ENCODE measurements around the gene FRMD4A. TPM values are rescaled to one million over a fixed set of nuclear protein-coding genes. Genes with fewer than 3 reads are reported as not detected.
A peak's percentile ranks its signal among the peaks of the same experiment; 100 is the strongest.

Gene FRMD4A
- total RNA-seq, 2 experiments from 2014 or later = 0.82 to 0.94 TPM

DNA sequence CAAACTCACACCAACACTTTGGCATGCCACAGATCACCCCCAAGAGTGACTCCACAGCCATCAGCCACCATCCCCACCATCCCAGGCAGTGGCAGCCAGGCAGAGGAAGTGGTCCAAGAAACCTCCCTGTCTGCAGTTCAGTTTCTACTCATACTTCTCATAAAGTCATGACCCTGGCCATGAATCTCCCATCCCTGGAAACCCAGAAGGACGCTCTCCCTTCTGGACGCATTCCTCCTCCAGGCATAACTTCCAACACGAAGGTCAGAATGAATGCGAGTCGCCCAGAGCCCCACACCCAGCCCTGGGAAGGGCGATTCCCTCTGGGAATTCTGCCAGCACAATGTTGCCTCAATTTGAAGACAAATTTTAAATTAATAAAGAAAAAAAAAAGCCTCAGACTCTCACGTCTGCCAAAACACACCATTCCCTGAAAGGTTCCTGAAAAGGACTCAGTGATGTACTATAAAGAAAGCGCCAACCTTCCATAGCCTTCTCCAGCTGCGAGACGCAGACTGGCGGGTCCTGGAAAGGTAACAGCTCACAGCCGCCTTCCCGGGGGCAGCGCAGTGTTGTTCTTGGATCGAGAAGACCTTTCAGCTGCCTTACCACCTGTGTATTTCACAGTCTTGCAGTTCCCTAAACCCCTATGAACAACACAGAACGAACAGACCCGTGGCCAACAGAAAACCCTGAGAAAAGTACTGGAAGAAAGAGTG, 307.6 kb downstream of the FRMD4A start:
- Mint-ChIP-seq H3K9me3 (ENCODE audit: insufficient read depth) (peaks cover 4% of the 10 kb centered on the region), H3K36me3 (ENCODE audit: low read depth) (peaks cover 2% of the 10 kb centered on the region), H3K4me1 (ENCODE audit: low read depth) (peaks cover 6% of the 10 kb centered on the region), H3K27me3 (ENCODE audit: low read depth) (peaks cover 26% of the 10 kb centered on the region), H3K4me3 (no peak overlapping the region), H3K27ac (no peak overlapping the region)
- ATAC-seq = no peak
- CTCF ChIA-PET = no interaction called here
- no peak for DNase-seq
- POLR2A ChIA-PET = no interaction called here

DNA sequence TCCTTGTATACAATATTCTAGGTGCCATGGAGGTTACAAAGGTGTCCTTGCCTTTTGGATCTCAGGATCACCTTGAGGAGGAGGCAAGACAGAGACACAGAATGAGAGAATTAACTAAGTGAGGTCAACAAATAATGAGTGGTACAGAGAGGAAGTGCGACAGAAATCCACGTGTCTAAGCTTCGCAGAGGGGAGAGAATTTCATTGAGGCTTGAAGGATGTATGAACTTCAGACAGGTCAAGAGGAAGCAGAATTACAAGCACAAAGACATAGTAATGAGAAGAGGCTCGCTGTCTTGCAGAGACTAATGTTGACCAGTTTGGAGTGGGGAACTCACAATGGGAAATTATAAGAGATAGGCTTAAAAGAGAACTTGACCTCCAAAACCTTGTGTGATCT, 308.7 kb downstream of the FRMD4A start:
- H3K4me1 Mint-ChIP-seq (ENCODE audit: low read depth) = peaks cover 6% of the 10 kb centered on the region
- ATAC-seq = no peak
- ChIA-PET CTCF (no interaction called here), POLR2A (no interaction called here)
- no peak overlapping the region for H3K27ac Mint-ChIP-seq
- peaks cover 4% of the 10 kb centered on the region for H3K9me3 Mint-ChIP-seq (ENCODE audit: insufficient read depth)
- H3K27me3 Mint-ChIP-seq (ENCODE audit: low read depth) = peaks cover 30% of the 10 kb centered on the region
- no peak for DNase-seq
- H3K4me3 Mint-ChIP-seq = no peak overlapping the region
- peaks cover 2% of the 10 kb centered on the region for H3K36me3 Mint-ChIP-seq (ENCODE audit: low read depth)

DNA sequence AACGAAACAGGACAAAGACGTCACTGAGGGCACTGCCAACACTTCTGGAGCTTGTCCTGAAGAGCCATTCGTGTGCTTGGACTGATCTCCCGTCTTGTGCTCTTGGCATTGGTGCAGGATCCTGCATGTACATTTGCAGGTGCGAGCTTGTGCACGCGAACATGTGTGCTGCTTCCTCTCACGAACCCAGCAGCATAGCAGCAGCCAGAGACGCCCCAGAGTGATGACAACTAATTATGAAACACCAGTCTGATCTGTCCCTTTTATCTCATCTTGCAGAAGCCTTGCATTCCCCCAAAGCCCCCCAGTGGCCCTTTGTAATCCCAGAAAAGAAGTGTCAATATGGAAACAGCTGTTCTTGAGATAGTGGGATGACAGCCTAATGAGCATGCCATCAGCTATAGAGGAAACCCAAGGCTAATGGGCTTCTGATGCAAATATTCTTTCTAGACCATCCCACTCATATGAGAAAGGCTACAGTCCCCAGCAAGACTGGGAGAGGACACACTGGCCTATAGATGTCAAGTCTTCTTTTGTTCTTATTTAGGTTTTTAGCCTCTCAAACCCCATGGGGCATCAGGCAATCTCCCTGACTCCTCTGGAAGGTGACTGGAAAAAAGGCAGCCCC, 310.6 kb downstream of the FRMD4A start:
- ChIA-PET CTCF (no interaction called here), POLR2A (no interaction called here)
- ATAC-seq (no peak), DNase-seq (no peak)
- peaks cover 4% of the 10 kb centered on the region for H3K9me3 Mint-ChIP-seq (ENCODE audit: insufficient read depth)
- no peak overlapping the region for H3K4me3 Mint-ChIP-seq
- no peak overlapping the region for H3K27ac Mint-ChIP-seq
- H3K27me3 Mint-ChIP-seq (ENCODE audit: low read depth) = peaks cover 30% of the 10 kb centered on the region
- H3K36me3 Mint-ChIP-seq (ENCODE audit: low read depth) = peaks cover 2% of the 10 kb centered on the region
- peaks cover 14% of the 10 kb centered on the region for H3K4me1 Mint-ChIP-seq (ENCODE audit: low read depth)

DNA sequence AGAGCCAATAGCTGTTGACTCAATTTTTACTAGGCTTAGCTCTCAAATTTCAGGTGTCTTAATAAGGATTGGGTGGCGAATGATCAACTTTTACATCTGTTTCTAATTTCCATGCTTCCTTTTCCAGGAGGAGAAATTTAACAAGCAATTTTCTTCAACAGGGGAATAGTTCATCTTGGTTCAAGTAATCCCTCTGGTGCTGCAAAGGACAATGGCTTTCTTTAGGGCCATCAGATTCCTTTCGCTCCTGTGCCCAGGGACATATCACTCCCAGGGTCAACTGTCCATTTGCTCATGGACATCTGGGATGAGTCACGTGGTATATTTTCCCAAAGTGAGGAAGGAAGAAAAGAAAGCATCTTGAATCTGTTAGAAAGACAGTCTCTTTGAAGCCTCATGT, 313.3 kb downstream of the FRMD4A start:
- Mint-ChIP-seq H3K9me3 (ENCODE audit: insufficient read depth) (peaks cover 4% of the 10 kb centered on the region), H3K27ac (no peak overlapping the region), H3K4me1 (ENCODE audit: low read depth) (peaks cover 9% of the 10 kb centered on the region), H3K36me3 (ENCODE audit: low read depth) (peaks cover 2% of the 10 kb centered on the region), H3K4me3 (no peak overlapping the region), H3K27me3 (ENCODE audit: low read depth) (peaks cover 20% of the 10 kb centered on the region)
- ATAC-seq (no peak), DNase-seq (no peak)
- ChIA-PET POLR2A (no interaction called here), CTCF (no interaction called here)

DNA sequence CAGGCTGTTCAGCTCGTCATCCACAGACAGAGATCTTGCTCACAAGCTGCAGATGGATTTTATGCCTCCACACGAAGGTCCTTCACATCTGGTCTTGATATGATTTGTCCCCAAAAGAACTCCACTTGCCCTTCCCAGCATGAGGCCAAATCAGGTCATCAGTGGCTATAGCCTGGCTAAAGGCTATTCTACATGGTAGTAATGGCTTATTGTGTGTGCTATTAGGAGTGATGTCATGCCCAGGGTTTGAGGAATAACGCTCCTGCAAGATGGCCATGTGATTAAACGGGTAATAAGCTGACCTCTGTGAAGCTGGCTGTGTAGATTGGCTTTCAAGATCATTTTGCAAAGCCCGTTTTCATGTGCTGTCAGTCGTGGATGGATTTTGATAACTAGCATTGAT, 313.8 kb downstream of the FRMD4A start:
- Mint-ChIP-seq H3K4me1 (ENCODE audit: low read depth) (peaks cover 9% of the 10 kb centered on the region), H3K27ac (no peak overlapping the region), H3K27me3 (ENCODE audit: low read depth) (peaks cover 14% of the 10 kb centered on the region), H3K36me3 (ENCODE audit: low read depth) (peaks cover 2% of the 10 kb centered on the region), H3K4me3 (no peak overlapping the region), H3K9me3 (ENCODE audit: insufficient read depth) (peaks cover 4% of the 10 kb centered on the region)
- CTCF ChIA-PET = no interaction called here
- POLR2A ChIA-PET = no interaction called here
- ATAC-seq = no peak
- DNase-seq = no peak

DNA sequence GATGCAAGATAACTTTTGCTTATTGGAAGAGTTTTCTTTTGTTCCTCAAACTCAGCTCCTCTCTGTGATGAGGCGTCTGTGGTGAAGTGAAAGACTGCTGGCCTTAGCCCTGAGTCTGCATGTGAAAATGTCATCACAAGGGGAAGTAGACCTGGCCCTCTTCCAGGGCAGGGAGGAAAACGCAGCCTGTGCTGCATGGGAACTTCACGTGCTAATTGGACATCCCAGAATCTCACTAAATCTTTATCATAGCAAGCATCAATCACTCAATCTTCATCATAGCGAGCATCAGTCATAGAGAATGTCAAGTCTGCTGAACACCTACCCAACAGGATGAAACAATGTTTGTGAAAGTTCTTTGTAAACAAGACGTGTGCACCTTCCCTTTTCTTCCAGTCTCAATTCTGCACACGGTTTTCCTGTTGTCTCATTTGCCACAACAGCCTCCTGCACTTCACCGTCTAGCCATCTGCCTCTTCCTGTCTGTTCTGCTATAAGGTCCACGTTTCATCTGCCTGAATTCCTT, 314.6 kb downstream of the FRMD4A start:
- no peak overlapping the region for H3K4me3 Mint-ChIP-seq
- CTCF ChIA-PET = no interaction called here
- no peak overlapping the region for H3K27ac Mint-ChIP-seq
- DNase-seq = no peak
- POLR2A ChIA-PET = no interaction called here
- H3K9me3 Mint-ChIP-seq (ENCODE audit: insufficient read depth) = peaks cover 4% of the 10 kb centered on the region
- peaks cover 13% of the 10 kb centered on the region for H3K27me3 Mint-ChIP-seq (ENCODE audit: low read depth)
- no peak for ATAC-seq
- H3K36me3 Mint-ChIP-seq (ENCODE audit: low read depth) = peaks cover 2% of the 10 kb centered on the region
- peaks cover 9% of the 10 kb centered on the region for H3K4me1 Mint-ChIP-seq (ENCODE audit: low read depth)

DNA sequence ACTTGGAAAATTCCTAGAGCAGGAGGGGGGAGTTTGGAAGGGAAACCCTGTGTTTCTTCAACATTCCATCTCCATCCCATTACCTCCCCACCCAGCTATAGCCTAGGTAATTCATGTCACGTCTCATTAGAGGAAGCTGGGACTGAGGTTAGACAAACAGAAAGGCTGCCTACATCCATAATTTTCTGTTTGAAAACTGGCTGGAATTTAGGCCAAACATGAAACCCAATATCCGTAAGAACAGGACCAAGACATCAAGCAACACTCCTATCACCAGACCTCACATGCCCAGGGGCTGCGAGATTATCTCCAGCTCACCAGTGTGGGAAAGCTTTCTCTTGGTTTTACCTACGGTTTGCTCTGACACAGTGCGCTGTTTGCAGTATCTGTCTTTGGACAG, 316.3 kb downstream of the FRMD4A start:
- Mint-ChIP-seq H3K9me3 (ENCODE audit: insufficient read depth) (peaks cover 4% of the 10 kb centered on the region), H3K36me3 (ENCODE audit: low read depth) (peaks cover 2% of the 10 kb centered on the region), H3K27ac (no peak overlapping the region), H3K4me3 (no peak overlapping the region), H3K4me1 (ENCODE audit: low read depth) (peaks cover 19% of the 10 kb centered on the region), H3K27me3 (ENCODE audit: low read depth) (peaks cover 9% of the 10 kb centered on the region)
- POLR2A ChIA-PET = no interaction called here
- CTCF ChIA-PET = no interaction called here
- ATAC-seq = no peak
- DNase-seq = no peak

DNA sequence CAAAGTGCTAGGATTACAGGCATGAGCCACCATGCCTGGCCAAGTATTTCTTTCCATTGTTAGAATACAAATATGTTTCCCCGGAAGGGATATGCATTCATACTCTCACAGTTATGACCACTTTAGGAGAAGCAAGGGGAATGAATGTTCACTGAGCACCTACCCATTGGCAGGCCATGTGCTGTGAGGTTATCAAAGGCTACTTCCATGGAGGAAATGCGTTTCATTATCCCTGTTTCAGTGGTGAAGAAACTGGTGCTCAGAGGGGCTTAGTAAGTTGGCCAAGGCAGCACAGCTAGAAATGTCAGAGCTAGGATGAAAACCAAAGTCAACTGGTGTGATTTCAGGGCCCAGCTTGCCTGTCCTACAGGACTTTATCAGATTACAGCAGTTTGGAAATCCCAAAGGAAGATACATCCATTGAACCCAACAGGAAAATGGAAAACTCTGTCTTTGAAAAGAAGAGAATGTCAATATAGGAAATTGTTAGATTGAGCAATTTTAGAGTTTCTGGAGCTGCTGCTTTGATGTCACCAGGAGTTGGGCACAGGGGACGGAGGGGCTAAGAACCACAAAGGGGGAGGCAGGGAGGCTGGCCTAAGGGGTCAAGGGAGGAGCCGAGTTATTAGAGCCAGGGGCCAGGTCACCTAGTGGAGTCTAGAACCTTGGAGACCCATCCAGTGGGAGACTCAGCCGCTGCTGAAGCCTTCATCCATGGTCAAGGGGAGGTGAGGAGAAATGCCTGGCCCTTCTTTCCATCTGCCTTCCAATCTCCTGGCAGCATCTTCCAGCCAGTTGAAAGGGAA, 319.8 kb downstream of the FRMD4A start:
- Mint-ChIP-seq H3K4me3 (no peak overlapping the region), H3K27ac (no peak overlapping the region), H3K4me1 (ENCODE audit: low read depth) (peaks cover 32% of the 10 kb centered on the region), H3K36me3 (ENCODE audit: low read depth) (no peaks in the 10 kb centered on the region), H3K9me3 (ENCODE audit: insufficient read depth) (no peaks in the 10 kb centered on the region), H3K27me3 (ENCODE audit: low read depth) (peaks cover 10% of the 10 kb centered on the region)
- DNase-seq (no peak), ATAC-seq (no peak)
- ChIA-PET CTCF (interaction anchor here (1.1 kb wide), 1 partner anchor 228 kb away, joined by 3 read pairs; no protein-coding TSS in a partner anchor), POLR2A (no interaction called here)

DNA sequence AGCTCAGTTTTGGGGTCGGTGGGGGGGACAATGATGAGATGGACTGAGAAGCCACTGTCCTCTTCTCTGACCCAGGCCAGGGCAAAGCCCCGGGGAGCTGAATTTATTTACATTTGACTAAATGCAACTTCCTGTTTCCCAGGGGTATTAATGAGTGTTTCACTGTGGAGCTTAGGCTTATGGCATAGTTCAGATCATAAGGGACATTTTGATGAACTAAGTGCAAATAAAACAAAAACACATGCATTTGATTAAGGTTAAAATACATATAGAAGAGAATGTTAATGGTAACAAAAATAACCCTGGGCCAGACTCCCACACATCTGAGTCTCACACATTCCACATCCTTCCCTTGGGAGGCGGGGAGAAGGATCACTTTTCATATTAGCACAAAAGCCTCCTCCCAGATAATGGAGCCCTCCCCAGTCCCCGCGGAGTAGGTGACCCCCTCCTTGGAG, 320.6 kb downstream of the FRMD4A start:
- Mint-ChIP-seq H3K4me3 (peak overlapping the region; percentile 67), H3K9me3 (ENCODE audit: insufficient read depth) (no peaks in the 10 kb centered on the region), H3K4me1 (ENCODE audit: low read depth) (peaks cover 31% of the 10 kb centered on the region), H3K36me3 (ENCODE audit: low read depth) (no peaks in the 10 kb centered on the region), H3K27ac (peak overlapping the region; percentile 79), H3K27me3 (ENCODE audit: low read depth) (peaks cover 12% of the 10 kb centered on the region)
- DNase-seq = no peak
- no peak for ATAC-seq
- CTCF ChIA-PET = interaction anchor here (1.1 kb wide), 1 partner anchor 228 kb away, joined by 3 read pairs; no protein-coding TSS in a partner anchor
- POLR2A ChIA-PET = interaction anchor here (0.9 kb wide), 1 partner anchor 175 kb away, joined by 3 read pairs; no protein-coding TSS in a partner anchor

DNA sequence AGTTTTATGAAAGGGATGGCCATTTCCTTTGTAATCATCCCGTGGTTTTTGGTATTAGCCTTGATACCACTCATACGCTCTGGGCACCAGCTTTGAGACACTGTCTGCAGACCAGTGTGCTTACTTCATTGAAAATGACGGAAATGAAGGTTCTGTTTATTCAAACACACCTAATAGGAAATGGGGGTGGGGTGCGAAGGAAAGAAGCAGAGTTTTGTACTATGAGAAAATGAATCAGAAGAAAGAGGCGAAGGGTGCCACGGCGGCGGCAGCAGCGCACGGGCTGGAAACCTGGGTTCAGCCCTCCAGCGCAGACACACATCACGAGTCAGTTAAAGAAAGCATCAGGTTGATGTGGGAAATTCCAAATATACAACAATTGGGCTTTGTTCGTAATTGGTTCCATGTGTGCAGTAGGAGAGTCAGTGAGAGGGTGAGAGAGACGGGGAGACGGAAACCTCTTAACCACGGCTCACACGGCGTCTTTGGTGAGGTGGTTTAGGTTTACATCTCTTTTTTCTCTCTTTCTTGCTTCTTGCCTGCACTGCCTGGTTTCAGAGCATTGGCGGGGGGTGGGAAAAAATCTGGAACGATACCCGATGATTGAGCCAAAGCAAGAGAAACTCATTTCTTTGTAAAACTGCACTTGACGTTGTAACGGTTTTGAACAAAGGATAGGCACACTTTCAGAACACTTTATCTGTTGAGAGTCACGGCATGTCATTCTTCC, 321.2 kb downstream of the FRMD4A start:
- CTCF ChIA-PET = interaction anchor here (1.1 kb wide), 1 partner anchor 227 kb away, joined by 3 read pairs; no protein-coding TSS in a partner anchor
- Mint-ChIP-seq H3K4me1 (ENCODE audit: low read depth) (peaks cover 31% of the 10 kb centered on the region), H3K36me3 (ENCODE audit: low read depth) (no peaks in the 10 kb centered on the region), H3K9me3 (ENCODE audit: insufficient read depth) (no peaks in the 10 kb centered on the region), H3K27ac (peak overlapping the region; percentile 79), H3K4me3 (peak overlapping the region; percentile 67), H3K27me3 (ENCODE audit: low read depth) (peaks cover 12% of the 10 kb centered on the region)
- DNase-seq (peak; percentile 70), ATAC-seq (peak; percentile 91)
- POLR2A ChIA-PET = interaction anchor here (0.6 to 0.9 kb wide), 2 partner anchors 176 to 708 kb away, joined by 3 read pairs; no protein-coding TSS in a partner anchor

DNA sequence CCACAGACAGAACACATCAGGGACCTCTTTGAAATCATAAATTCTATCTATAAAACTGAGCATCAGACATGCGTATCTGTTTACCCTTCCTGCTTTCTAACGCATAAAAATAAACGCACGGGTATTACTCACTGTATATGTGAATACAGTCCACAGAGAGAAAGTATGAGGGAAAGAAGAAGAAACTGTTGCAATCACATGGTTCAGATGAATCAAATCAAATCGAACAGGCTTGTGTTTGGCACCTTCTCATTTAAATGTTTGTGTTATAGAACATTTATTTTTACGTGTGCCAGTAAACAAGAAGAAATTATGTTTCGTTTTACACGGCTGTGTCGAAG, 322.0 kb downstream of the FRMD4A start:
- Mint-ChIP-seq H3K27ac (peak overlapping the region; percentile 44), H3K4me3 (peak overlapping the region; percentile 67), H3K9me3 (ENCODE audit: insufficient read depth) (no peaks in the 10 kb centered on the region), H3K27me3 (ENCODE audit: low read depth) (peaks cover 12% of the 10 kb centered on the region), H3K4me1 (ENCODE audit: low read depth) (peaks cover 37% of the 10 kb centered on the region), H3K36me3 (ENCODE audit: low read depth) (no peaks in the 10 kb centered on the region)
- DNase-seq (no peak), ATAC-seq (no peak)
- ChIA-PET CTCF (interaction anchor here (0.9 kb wide), 1 partner anchor 24 kb away, joined by 3 read pairs; no protein-coding TSS in a partner anchor), POLR2A (interaction anchor here (0.6 to 1.8 kb wide), 2 partner anchors 176 to 707 kb away, joined by 3 to 4 read pairs; no protein-coding TSS in a partner anchor)

All from activated CD8-positive, alpha-beta T cell treated with anti-CD3 and anti-CD28 coated beads, Interleukin-2, amount 10 ng/mL, durations not matched to agents 7 days and 5 days (primary cell).